HG02678 (cell line): ENCODE results near the gene ARMC9.
"Not testable (repeated sequence)": the region's sequence is repeated elsewhere in the genome, so short reads cannot be mapped to it uniquely, and the experiment has no call there.

Experiments
- ATAC-seq: cut with Tn5 transposase; IDR thresholded peaks from one replicate; pipeline ENCODE4 v1.9.1; 2021; ENCODE audit warnings: mild to moderate bottlenecking, moderate library complexity; ENCODE audit not compliant: unreplicated experiment

Gene ARMC9, protein sequence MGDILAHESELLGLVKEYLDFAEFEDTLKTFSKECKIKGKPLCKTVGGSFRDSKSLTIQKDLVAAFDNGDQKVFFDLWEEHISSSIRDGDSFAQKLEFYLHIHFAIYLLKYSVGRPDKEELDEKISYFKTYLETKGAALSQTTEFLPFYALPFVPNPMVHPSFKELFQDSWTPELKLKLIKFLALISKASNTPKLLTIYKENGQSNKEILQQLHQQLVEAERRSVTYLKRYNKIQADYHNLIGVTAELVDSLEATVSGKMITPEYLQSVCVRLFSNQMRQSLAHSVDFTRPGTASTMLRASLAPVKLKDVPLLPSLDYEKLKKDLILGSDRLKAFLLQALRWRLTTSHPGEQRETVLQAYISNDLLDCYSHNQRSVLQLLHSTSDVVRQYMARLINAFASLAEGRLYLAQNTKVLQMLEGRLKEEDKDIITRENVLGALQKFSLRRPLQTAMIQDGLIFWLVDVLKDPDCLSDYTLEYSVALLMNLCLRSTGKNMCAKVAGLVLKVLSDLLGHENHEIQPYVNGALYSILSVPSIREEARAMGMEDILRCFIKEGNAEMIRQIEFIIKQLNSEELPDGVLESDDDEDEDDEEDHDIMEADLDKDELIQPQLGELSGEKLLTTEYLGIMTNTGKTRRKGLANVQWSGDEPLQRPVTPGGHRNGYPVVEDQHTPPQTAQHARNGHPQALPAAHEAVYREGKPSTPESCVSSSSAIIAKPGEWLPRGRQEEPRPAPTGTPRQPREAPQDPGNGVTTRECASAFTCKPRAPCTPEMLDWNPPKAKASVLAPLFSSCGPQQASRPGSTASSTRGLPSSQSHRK

DNA sequence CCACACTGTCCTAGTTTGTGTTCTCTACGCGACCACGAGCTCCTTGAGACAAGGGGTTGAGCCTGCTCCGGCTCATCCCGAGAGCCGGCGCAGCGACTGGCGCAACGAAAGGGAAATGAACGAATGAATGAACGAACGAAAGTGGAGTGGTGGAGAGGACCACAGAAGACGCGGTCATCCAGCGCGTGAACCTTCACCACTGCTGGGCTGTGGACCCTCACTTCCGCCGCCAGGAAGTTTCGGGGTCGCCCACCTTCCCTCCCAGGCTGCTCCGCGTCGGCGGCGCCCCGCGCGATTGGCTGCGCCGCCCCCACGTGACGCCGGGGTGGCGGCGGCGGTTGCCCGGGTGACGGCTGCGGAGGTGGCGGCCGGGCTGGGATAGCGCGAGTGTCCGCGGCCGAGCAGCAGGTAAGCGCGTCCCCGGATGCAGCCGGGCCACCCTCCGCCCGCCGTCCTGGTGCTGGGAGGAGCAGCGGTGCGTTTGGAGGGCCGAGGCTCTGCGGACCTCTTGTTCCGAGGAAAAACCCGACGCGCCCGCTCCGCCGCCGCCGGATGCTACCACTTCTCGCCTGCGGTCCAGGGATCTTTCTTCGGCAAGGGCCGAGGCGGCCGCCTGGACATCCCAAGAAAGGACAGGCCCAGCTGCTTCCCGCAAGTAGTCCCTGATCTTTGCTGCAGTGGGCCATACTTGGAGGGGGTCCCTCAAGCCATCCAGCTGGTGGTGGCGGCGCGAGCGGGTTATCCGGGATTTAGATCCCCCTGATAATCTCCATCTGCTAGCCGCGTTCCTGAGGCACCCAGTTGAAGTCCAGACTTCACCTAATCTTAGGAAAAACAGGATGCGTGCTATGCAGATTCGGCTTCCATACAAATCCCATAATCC, at the start of gene ARMC9:
ARMC9 (plus strand) TSS at position 341 of the 883 bp plus-strand sequence. CDS start 7,608 bp downstream, outside the sequence.
- peak; percentile 98 for ATAC-seq

DNA sequence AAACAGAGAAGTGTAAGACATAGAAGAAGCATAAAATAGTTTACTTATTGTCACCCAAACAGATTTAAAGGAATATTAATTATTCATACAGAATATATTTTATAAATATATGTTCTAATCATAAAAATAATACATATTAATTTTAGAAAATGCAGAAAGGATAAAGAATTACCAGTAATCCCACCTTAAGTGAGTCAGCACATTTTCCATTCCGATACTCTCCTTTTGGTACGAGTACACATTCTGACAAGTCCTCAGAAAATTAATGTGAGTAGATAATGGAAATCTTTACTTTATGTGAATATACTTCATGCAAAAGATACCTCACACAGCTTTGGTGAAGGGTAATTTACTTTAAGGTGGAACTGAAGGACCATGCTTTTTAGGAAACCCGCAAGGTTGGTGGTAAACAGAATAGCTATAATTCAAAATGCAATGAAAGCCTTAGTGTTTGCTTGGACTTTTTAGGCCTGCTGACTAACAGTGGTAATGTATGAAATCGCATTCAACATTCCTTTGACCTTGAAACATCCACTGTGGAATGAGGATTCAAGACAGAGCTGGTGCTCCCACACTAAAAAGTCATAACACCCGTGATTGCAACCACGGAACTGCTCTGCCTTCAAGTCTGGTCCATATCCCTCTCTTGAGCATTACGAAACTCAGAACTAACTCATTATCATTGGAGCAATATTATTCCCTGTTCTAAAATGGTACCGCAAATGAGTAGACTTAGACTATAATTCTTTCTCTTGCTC, 45.5 kb upstream of the ARMC9 start:
- ATAC-seq: no peak

DNA sequence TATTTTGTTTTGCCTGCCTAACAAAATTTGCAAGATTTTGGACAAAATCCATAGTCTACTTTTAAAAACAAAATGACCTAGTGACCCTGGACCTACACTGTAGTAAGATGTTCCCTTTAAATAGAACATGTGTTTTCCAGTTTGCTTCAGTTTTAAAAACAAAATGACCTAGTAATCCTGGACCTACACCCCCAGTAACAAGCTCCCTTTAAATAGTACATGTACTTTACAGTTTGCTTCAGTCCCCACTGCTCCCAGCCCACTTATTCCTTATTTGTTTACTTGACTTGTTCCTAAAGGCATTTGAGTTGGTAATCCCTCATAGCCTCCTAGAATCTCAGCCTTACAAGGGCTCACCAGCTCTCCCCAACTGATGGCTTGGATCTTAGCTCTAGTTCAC, 39.1 kb upstream of the ARMC9 start:
- ATAC-seq: no peak

DNA sequence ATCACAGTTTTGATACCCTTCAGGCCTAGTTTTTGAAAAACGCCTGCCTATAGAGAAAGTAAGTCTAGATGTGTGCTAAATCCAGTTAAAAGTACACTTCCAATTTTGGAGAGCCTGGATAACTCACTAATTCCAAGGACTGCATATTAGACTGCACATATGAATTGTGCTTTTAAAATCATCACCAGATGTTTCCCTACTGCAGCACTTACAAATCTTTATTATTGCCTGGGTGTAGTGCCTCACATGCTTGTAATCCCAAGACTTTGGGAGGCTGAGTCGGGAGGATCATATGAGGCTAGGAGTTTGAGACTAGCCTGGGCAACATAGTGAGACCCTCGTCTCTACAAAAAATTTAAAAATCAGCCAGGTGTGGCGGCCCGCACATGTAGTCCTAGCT, 37.7 kb upstream of the ARMC9 start:
- ATAC-seq: no peak

DNA sequence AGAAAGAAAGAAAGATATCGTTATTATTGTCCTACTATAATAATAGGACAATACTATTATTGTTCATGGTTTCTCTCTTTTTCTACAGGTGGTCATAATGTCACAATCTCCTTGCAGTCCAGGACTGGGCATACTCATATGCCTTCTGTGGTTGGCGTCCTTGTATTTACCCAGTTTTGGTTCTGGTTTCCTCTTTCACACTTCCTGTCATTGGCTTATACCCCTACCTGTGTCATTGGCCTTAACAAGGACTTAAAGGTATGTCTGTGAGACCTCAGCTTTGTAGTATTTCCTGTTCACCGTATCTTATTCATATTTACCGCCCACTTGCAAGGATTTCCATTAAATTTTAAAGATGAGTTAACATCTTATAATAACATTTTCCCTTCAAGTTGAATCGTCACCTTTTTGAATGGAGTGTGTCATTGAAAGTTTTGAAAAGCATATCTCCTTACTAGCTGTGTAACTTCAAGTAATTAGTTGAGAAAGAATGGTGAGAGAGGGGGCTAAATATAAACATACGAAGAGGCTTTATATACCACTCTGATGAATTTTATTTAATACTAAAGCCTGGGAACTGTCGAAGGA, 37.1 kb upstream of the ARMC9 start:
- ATAC-seq: no peak

DNA sequence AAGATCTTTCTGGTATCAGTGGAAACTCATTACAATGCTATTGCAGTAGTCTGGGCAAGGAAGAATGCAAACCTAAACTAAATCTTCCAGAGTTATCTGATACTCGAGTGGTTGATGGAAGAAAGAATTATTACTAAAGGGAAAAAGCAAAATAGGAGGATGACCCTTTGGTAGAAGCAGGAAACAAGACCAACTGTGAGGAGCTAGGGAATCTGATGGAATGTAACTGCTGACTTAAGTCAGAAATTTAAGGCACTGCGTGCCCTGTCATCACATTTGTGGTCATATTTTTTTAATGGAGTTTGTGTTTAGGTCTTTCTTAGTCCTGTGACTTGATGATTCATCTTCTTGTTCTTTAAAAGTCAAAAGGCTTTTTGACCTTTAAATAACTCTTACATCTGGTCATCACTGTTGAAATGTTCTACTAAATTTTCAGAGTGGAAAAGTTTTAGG, 36.5 kb upstream of the ARMC9 start:
- ATAC-seq: no peak

DNA sequence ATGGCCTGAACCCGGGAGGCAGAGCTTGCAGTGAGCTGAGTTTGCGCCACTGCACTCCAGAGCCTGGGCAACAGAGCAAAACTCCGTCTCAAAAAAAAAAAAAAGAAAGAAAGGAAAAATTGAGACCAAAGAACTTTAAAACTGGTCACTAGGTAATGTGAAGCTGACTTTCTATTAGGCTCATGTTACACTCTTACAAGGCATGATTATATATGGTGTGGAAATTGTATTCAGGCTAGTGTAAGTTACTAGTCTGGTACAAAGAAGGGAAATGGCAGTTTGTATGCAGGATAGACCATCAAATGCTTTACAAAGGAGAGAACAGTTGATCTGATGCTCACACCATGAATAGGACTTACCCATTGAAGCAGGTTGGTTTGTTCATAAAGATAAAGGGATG, 35.4 kb upstream of the ARMC9 start:
- ATAC-seq: no peak

DNA sequence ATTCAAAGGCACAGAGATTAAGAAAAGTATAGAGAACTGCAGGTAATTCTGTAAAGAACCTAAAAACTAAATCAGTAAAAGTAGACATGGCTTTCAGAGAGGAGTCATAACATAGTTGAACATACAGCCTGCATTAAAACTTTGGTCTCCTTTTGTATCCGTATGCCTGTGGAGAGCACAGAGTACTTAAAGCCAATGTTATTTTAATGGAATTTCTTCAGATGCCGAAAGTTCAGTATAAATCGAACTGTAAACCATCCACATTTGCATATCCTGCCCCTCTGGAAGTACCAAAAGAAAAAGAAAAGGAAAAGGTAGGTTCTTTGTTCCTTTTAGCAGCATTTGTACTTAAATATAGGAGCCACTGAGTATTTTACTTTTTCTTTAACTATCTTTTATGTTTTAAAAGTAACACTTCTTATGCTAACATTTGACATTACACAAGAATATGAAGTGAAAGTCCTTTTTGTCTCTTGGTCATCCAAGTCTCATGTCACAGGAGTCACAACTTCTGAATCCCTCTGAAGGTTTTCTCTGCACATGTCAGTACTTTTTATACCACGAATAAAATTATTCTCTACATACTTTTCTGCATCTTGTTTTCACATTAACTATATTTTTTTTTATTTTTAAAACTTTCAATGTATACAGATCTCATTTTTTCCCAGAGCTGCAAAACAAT, 34.9 kb upstream of the ARMC9 start:
- no peak for ATAC-seq

DNA sequence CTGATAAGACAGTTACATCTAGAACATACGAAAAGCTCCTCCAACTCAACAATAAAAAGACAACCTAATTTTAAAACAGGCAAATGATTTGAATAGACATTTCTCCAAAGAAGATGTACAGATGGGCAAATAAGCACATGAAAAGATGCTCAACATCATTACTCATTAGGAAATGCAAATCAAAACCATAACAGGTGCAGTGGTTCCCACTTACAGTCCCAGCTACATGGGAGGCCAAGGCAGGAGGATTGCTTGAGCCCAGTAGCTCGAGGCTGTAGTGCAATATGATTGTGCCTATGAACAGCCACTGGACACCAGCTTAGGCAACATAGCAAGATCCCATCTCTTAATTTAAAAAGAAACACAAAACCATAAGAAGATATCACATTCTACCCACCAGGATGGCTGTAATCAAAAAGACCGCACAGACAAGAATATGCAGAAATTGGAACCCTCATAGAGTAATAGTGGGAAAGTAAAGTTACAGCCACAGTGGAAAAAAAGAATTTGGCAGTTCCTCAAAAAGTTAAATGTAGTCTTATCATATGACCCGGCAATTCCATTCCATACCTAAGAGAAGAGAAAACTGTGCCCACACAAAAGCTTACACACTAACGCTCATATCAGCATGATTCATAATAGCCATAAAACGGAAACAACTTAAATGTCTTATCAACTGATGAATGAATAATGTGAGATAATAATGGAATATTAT, 30.5 kb upstream of the ARMC9 start:
- ATAC-seq: no peak

DNA sequence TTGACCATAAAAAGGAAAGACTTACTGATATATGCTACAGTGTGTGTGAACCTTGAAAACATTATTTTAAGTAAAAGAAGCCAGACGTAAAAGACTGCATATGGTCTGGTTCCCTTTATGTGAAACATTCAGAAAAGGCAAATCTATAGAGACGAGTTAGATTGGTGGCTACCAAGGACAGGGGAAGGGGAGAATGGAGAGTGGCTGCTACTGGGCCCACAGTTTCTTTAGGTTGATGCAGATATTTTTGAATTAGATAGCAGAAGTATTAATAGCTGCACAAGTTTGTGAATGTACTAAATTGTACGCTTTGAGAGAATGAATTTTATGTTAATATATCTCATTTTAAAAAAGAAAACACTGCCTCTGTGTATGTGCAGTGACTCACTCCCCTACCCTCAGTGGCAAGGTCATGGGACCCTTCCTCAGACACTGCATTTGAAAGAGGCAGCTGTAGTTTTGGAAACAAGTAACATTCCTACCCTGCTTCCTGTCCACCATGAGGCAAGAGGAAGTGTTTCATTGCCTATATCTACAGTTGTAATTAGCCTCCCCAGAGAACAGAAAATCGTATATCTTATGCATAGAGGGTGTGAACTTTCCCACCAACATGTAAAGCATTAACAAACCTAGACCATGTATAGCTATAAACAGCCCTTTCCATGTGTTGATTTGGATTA, 29.8 kb upstream of the ARMC9 start:
- ATAC-seq: no peak

DNA sequence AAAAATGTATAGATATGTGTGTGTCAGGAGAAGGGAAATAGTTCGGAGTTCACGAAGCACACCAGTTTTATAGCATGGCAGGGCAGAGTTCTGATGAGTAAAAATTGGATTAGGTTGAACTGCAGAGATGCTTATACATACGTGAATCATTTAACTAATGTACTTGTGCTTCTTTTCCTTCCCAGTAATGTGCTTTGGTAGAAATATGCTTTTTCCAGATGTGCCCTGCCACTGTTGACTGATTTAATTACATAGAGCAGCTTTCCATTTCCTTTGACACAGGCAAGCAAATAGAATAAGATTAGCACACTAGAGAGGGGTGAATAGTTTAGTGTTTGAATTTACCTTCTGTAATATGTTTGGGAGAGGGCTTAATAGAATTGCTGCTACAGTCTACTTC, 28.9 kb upstream of the ARMC9 start:
- no peak for ATAC-seq

DNA sequence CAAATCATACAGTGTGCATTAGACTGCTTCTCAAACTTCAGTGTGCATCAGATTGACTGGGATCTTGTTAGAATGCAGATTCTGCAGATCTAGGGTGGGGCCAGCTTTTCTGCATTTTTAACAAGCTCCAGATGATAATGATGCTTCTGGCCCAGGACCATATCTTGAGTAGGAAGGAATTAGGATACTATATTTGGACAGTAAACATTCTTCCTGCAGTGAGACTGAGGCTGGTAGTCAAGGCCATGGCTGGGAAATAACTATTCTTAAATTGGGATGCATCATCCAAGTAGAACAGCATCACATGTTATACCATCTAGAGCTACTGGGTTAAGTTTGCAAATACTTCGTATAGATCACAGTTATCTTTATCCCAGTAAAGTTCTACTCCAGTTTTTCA, 28.4 kb upstream of the ARMC9 start:
- no peak for ATAC-seq

DNA sequence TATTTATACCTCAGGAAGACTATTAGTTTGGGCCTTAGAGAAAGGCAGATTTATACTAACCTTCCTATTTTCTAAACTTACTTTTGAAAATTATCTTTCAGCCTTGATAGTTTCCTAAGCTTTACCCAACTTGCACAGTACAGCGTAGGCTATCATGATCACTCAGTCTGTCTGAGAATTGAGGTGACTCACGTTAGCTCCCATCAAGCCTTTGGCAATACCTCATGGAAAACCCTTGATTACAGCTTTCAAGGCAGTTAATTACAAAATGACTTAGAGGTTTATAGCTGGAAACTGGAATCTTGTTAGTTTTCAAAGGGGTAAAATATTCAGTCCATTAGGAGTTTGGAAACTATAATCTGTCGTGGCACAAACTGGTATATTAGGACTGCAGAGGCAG, 26.4 kb upstream of the ARMC9 start:
- ATAC-seq: no peak

DNA sequence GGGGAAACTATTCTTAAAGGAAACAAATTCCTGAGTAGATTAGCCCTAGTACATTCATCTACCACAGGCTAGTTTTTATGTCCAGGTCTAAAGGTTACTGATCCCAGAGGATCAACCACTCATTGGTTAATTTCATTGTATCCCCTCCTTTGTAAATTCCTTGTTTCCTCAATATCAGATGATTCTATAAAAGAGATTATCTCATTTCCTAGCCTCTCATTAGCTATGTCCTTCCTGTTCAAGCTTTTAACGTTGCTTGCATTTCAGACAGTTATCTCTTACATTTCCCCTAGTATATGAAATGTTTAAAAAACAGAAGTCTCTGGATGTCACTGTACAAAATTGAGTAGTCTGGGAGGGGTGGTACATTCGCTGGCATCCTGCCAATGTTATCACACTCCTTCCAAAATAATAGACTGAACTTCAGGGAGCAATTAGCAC, 24.2 kb upstream of the ARMC9 start:
- no peak for ATAC-seq

DNA sequence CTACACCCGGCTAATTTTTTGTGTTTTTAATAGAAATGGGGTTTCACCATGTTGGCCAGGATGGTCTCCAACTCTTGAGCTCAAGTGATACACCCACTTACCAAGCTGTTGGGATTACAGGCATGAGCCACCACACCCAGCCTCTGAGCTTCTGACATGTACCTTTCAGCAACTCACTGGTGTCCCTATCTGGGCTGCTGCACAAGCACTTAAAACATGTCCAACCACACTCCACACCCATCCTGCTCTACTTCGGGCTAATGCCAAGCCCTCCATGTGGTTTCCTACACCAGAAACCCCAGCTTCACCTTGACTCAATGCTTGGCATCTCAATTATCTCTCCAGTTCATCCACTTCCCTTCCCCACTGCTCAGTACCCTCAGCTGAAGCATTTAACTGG, 22.4 kb upstream of the ARMC9 start:
- no peak for ATAC-seq

DNA sequence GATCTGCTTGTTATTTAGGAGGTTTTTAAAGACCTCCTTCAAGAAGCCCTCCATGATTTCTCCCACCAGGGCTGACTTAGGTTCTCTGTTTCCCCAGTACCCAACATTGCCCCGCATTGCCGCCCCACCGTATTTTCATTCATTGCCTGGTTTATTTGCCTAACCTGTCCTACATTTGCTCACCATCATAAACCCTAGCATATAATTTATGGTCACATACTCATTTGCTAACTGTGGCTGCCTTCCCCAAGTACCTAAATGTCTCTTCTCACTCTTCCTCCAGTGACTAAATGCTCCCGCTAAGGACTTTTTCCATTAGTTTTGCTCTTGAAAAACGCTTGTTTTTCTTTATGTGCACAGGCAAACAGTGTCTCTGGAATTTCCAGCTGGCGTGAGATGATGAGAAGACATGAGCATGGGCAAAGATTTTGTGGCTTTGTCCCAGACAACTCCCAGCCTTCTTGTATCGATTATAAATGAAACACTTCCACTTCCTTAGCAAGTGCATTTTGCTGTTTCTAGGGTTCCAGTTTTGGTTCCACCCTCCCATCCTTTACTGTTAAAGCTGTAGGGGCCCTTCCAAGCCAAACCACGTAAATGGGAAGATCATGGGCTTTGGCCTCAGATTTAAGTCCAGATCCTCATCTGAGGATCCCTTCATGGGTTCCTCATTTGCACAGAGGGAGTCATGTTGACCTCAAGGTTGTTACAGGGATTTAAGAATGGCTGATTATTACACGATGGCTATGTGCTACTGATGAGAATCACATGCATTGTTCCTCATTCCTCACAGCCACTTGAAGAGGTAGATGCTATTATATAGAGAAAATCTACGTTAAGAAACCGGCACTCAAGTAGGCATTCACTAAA, 21.0 kb upstream of the ARMC9 start:
- no peak for ATAC-seq

DNA sequence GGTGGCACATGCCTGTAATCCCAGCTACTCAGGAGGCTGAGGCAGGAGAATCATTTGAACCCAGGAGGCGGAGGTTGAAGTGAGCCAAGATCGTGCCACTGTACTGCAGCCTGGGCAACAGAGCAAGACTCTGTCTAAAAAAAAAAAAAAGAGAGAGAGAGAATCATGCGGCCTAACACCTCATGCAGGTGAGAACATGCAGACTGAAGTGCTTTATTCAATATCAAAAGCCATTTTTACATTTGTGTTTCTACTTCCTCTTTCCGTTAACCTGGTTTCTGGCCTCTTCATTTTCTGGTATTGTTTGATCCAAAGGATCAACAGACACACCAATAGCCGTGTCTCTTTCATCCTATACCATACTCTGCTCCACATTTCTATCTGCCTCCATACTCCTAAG, 19.6 kb upstream of the ARMC9 start:
- ATAC-seq: not testable (repeated sequence)
